K562 (cell line): ENCODE data around the gene HK2. TPM values are rescaled to one million over a fixed set of nuclear protein-coding genes. Genes with fewer than 3 reads are reported as not detected.

Experiments
- ATF7 ChIP-seq: fragments of 450-650 bp; IDR thresholded peaks from 2 replicates; pipeline ENCODE4 v1.7.1; 2014; ENCODE audit warnings: mild to moderate bottlenecking, moderate library complexity
- EP300 ChIP-seq: IDR thresholded peaks from 2 replicates; pipeline ENCODE4 v1.6.1; 2012; ENCODE audit warnings: low read length, improper control_type of control experiment
- FOXJ2 ChIP-seq: fragments of 200-800 bp; sonication (Bioruptor generic); IDR thresholded peaks from 2 replicates; pipeline ENCODE4 v1.6.1; 2016; ENCODE audit warnings: missing genetic modification characterization, missing compliant biosample characterization
- HOXB6 ChIP-seq: fragments of 250-450 bp; sonication (Bioruptor Pico); IDR thresholded peaks from 2 replicates; pipeline ENCODE4 v1.5.1; 2022; ENCODE audit warnings: mild to moderate bottlenecking, borderline replicate concordance
- IFI16 ChIP-seq: fragments of 250-450 bp; sonication (Bioruptor Pico); IDR thresholded peaks from 2 replicates; pipeline ENCODE4 v2.1.2; 2022; ENCODE audit warnings: mild to moderate bottlenecking, inconsistent platforms
- LEF1 ChIP-seq: fragments of 450-650 bp; IDR thresholded peaks from 2 replicates; pipeline ENCODE4 v1.6.1; 2016; ENCODE audit warnings: mild to moderate bottlenecking
- NR4A1 ChIP-seq, 2 experiments: fragments of 250-450 bp in 1 of 2; fragments of 450-650 bp in 1 of 2; sonication (Bioruptor Pico) in 1 of 2; IDR thresholded peaks; 2 replicates each; pipeline versions ENCODE4 v1.4.0 to v1.6.1; 2016 to 2020; ENCODE audit warnings: mild to moderate bottlenecking in 2 of 2, missing compliant biosample characterization in 1 of 2, missing genetic modification characterization in 1 of 2, moderate library complexity in 1 of 2
- NRF1 ChIP-seq, 2 experiments: fragments of 450-650 bp; IDR thresholded peaks in 1 of 2; conservative IDR thresholded peaks in 1 of 2; 2 replicates each; pipeline ENCODE4 v1.6.1; 2014; ENCODE audit warnings: mild to moderate bottlenecking in 2 of 2
- TAF7 ChIP-seq: fragments of 450-650 bp; IDR thresholded peaks from 2 replicates; pipeline ENCODE4 v1.6.1; 2016; ENCODE audit warnings: missing genetic modification characterization, missing compliant biosample characterization
- TCF7 ChIP-seq: sonication (generic); IDR thresholded peaks from 2 replicates; pipeline ENCODE4 v1.6.1; 2016; ENCODE audit warnings: antibody characterized with exemption, borderline replicate concordance
- TCF7L2 ChIP-seq: fragments of 150-350 bp; IDR thresholded peaks from 2 replicates; pipeline ENCODE4 v1.6.1; 2016; ENCODE audit warnings: low read depth, mild to moderate bottlenecking, low read length, moderate library complexity
- XRCC4 ChIP-seq: IDR thresholded peaks from one replicate; pipeline ENCODE4 v1.6.1; 2011; ENCODE audit not compliant: insufficient read depth, insufficient read length; ENCODE audit errors: extremely low read depth
- ZFP36 ChIP-seq: fragments of 150-350 bp; IDR thresholded peaks from 2 replicates; pipeline ENCODE4 v1.6.1; 2018; ENCODE audit warnings: low read length, low read depth; ENCODE audit not compliant: partially characterized antibody
- ZKSCAN1 ChIP-seq: fragments of 150-350 bp; IDR thresholded peaks from 2 replicates; pipeline ENCODE4 v1.6.1; 2016; ENCODE audit warnings: low read depth, low read length
- ZNF253 ChIP-seq: fragments of 250-450 bp; sonication (Bioruptor Pico); conservative IDR thresholded peaks from 2 replicates; pipeline ENCODE4 v1.6.1; 2021; ENCODE audit warnings: mild to moderate bottlenecking
- ZNF316 ChIP-seq: fragments of 450-650 bp; IDR thresholded peaks from 2 replicates; pipeline ENCODE4 v1.6.1; 2016
- ZNF77 ChIP-seq: fragments of 250-450 bp; sonication (Bioruptor Pico); IDR thresholded peaks from 2 replicates; pipeline ENCODE4 v1.5.0; 2020
- polyA plus RNA-seq, 8 experiments: library from polyadenylated mRNA; depleted of rRNA in 4 of 8; stranded (reverse) in 5 of 8; unstranded in 3 of 8; fragments of >200 nt; fragmentation: Nextera tagmentation in 2 of 8; fragmentation: Illumina TruSeq in 1 of 8; extraction: Ambion mirVana in 2 of 8; extraction: Trizol in 1 of 8; gene quantifications; 2 replicates each; pipeline versions ENCODE4 v1.2.1 to v1.2.3, GENCODE V29; 2011 to 2014; ENCODE audit warnings: inconsistent platforms in 1 of 8, missing spikeins in 1 of 8
- total RNA-seq, 7 experiments: library from RNA; depleted of rRNA in 6 of 7; stranded (reverse); fragments of >200 nt in 6 of 7; fragmentation: Illumina TruSeq in 2 of 7; extraction: Trizol in 2 of 7; gene quantifications; 2 replicates each; pipeline versions ENCODE4 v1.2.1 to v1.2.3, GENCODE V29; 2011 to 2021; ENCODE audit warnings: low replicate concordance in 1 of 7
- TF ChIP-seq, protein P1 (sequence below), 2 experiments: fragments of 450-650 bp; IDR thresholded peaks; 2 replicates each; pipeline ENCODE4 v1.6.1; 2016; ENCODE audit warnings: mild to moderate bottlenecking in 2 of 2, borderline replicate concordance in 1 of 2, low read depth in 1 of 2, moderate library complexity in 1 of 2
- TF ChIP-seq, protein P2 (sequence below): fragments of 200-800 bp; sonication (Bioruptor generic); IDR thresholded peaks from 2 replicates; pipeline ENCODE4 v1.6.1; 2017; ENCODE audit warnings: missing genetic modification characterization, missing compliant biosample characterization

The HK2 gene
- total and polyA plus RNA-seq, 9 of the 15 experiments (the other 6 are each of a cell fraction or from before 2014, with no cell fraction given) = 4.7 to 56.0 (median 19.9) TPM

DNA sequence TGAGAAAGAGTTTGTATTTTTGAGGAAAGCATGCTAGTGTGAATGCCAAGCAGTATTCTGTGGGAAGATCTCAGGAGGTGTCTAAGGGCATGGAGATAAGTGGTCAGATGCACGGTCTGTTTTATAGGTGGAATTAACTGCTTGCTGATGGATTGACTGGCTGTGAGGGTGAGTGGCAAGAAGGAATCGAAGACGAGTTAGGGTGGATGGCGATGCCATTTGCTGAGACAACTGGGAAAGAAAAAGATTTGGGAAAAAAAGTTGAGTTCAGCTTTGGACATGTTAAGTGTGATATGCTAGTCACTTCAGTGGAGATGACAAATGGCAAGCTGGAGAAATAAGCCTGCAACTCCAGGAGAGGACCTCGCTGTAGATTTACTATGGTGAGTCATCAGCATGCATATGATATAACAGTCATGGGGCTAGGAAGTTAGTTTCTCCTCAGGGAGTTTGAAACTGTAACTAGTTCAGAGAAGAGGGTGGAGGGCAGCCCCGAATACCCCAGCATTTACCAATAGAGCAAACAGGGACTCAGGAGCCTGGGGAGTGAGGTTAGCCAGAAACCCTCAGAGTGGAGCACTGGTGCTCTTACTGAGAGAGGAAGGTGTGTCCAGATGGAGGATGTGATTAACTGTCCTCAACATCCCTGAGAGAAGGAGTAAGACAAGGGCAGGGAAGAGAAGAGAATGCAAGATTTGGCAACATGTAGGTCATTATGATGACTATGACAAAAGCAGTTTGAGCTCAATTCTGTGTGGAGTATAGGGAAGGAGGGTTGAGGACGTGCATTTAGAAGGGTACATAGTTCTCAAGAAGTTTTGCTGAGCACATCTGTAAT lies 2.0 kb upstream of the HK2 start (continued):
- TF ChIP-seq, protein P1, sequence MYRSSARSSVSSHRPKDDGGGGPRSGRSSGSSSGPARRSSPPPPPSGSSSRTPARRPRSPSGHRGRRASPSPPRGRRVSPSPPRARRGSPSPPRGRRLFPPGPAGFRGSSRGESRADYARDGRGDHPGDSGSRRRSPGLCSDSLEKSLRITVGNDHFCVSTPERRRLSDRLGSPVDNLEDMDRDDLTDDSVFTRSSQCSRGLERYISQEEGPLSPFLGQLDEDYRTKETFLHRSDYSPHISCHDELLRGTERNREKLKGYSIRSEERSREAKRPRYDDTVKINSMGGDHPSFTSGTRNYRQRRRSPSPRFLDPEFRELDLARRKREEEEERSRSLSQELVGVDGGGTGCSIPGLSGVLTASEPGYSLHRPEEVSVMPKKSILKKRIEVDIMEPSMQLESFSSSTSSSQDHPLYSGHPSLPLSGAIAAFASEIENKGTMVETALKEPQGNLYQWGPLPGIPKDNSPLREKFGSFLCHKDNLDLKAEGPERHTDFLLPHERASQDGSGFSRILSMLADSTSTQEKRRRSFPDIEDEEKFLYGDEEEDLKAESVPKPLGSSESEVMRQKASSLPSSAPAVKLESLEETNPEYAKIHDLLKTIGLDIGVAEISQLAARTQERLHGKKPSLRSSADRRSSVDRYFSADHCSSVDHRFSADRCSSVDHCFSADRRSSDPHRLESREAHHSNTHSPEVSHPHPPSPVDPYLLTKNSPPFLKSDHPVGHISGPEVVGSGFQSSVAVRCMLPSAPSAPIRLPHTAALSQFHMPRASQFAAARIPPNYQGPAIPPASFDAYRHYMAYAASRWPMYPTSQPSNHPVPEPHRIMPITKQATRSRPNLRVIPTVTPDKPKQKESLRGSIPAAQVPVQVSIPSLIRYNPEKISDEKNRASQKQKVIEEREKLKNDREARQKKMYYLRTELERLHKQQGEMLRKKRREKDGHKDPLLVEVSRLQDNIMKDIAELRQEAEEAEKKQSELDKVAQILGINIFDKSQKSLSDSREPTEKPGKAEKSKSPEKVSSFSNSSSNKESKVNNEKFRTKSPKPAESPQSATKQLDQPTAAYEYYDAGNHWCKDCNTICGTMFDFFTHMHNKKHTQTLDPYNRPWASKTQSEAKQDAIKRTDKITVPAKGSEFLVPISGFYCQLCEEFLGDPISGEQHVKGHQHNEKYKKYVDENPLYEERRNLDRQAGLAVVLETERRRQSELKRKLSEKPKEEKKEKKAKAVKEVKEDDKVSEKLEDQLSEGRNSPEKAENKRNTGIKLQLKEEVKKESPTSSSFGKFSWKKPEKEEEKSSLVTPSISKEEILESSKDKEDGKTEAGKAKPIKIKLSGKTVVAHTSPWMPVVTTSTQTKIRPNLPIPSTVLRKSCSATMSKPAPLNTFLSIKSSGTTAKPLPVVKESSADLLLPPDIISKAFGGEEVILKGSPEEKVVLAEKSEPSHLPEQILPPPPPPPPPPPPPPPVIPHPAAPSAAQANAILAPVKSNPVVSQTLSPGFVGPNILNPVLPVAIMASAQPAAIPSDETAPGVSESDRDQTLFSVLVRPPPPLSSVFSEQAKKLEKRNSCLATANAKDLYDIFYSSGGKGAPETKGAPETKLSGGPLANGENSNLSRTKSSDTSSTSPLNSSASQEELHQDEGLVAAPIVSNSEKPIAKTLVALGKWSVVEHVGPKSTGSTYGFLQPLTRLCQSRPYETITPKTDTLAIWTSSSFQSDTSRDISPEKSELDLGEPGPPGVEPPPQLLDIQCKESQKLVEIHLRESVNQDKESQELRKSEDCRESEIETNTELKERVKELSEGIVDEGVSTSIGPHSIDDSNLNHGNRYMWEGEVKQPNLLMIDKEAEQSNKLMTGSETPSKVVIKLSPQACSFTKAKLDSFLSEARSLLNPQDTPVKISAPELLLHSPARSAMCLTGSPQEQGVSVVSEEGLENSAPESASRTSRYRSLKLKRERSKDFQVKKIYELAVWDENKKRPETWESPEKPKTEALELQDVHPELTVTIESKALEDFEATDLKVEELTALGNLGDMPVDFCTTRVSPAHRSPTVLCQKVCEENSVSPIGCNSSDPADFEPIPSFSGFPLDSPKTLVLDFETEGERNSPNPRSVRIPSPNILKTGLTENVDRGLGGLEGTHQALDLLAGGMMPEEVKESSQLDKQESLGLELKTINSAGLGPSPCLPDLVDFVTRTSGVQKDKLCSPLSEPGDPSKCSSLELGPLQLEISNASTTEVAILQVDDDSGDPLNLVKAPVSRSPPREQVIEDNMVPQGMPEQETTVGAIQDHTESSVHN (IDR thresholded peaks at IDR 0.05; ENCODE audit: borderline replicate concordance in 1 of 2, low read depth in 1 of 2) = peak in 1 of 2 experiments; percentile 54; a peak in 1 of 4 replicates
- TF ChIP-seq FOXJ2 (no peak), NR4A1 (CRISPR knock-in tag; IDR thresholded peaks at IDR 0.05) (no peak), NR4A1 (tag; IDR thresholded peaks at IDR 0.05) (no peak), IFI16 (no peak), HOXB6 (CRISPR knock-in tag) (no peak), ZNF316 (peak; percentile 96), TCF7 (no peak), ATF7 (peak; percentile 19; the same call in 1 of the 2 replicates), ZFP36 (no peak), LEF1 (0 out of 2 replicates have a peak, but pooled peaks have one; percentile 24), EP300 (peak; percentile 69), NRF1 (conservative IDR thresholded peaks at IDR 0.05 in 1 of 2, IDR thresholded peaks at IDR 0.05 in 1 of 2) (no peak), ZNF253 (CRISPR knock-in tag) (no peak), ZNF77 (CRISPR knock-in tag) (no peak), ZKSCAN1 (no peak), TCF7L2 (no peak), XRCC4 (no peak), TAF7 (no peak)
- TF ChIP-seq, protein P2, sequence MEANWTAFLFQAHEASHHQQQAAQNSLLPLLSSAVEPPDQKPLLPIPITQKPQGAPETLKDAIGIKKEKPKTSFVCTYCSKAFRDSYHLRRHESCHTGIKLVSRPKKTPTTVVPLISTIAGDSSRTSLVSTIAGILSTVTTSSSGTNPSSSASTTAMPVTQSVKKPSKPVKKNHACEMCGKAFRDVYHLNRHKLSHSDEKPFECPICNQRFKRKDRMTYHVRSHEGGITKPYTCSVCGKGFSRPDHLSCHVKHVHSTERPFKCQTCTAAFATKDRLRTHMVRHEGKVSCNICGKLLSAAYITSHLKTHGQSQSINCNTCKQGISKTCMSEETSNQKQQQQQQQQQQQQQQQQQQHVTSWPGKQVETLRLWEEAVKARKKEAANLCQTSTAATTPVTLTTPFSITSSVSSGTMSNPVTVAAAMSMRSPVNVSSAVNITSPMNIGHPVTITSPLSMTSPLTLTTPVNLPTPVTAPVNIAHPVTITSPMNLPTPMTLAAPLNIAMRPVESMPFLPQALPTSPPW = no peak
